HG02678 (cell line): Measurements from ENCODE around the gene SERPINA5.

Source experiments
- ATAC-seq: cut with Tn5 transposase; IDR thresholded peaks from one replicate; pipeline ENCODE4 v1.9.1; 2021; ENCODE audit warnings: mild to moderate bottlenecking, moderate library complexity; ENCODE audit not compliant: unreplicated experiment

Gene SERPINA5

DNA sequence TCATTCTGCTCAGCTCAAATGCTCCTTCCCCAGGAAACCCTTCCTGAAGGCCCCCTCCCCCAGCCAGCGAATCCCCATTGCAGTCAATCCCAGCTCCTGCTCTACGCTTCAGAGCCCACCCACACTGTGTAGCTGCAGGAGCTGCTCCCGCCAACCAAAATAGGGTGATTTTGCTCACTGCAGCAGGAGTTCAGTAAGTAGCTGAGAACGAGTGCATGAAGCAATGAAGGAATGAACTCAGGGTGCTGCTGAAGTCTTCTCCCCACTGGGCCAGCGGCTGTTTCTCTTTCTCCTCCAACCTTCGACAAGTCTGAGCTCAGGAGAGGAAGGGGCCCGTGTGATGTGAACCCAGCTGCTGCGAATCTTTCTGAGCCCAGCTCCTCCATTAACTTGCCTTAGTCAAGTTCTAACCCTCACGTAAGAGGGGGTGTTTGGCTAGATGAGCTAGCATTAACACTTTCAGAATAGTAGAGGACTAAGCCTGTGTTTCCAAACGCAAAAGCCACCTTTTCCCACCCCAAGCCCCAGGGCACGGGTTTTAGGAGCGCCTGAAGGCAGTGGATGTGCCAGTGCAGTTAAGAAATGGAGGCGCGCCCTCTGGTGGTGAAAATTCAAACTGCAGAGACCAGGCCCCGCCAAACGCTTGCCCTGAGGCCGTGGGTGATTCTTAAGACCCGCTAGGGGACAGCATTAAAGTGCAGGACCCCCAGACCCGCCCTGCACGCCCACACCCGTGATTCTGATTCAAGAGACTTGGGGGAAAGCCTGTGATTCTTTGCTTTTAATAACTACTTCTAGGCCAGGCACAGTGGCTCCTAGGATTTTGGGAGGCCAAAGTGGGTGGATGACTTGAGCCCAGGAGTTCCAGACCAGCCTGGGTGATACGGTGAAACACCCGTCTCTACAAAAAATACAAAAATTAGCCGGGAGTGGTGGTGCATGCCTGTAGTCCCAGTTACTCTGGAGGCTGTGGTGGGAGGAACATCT is 31.9 kb upstream of the SERPINA5 start:
- ATAC-seq, result no peak

DNA sequence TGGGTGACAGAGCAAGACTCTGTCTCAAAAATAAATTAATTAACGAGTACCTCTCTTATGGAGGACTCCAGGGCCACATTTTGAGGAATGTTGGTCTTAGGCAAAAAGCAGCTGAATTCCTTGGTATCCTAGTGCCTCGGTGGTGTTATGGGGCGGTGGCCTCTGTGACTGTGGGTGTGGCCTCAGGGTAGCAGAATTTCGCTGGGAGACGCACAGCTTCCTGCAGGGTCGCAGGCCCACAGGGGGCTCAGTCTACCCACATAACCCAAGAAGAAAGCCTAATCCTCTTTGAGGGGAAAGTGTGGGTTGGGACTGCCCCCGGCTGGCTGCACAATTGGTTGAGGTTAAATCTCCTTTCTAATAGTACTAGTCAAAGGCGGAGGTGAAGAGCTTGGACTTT is 31.2 kb upstream of the SERPINA5 start:
- no peak for ATAC-seq

DNA sequence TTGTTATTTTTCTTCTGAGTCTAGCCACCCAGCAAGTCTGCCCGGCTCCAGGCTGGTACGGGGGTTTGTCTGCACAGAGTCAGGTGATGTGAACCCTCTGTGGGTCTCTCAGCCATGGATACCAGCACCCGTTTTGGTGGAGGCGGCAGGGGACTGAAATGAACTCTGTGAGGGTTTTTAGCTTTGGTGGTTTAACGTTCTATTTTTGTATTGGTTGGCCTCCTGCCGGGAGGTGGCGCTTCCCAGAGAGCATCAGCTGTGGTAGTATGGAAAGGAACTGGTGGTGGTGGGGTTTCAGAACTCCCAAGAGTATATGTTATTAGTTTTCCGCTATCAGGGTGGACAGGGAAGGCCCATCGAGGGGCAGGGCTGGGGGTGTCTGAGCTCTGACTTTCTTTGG is 25.2 kb upstream of the SERPINA5 start:
- no peak for ATAC-seq

DNA sequence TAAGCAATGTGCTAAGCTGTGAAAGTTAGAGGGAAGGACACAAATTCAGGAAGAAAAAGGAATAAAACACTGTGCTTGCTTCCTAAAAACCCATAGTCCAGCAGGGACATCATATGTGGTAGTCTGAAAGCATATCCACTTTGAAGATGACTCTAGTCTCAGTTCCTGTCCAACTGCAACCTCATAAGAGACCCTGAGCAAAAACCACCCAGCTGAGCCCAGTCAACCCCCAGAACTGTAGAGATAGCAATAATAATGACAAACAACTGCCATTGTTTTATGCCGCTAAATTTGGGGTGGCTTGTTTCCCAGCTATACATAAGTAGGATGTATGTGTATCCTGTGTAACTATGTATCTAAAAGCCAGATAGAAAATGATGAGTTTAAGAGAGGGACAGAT is 23.9 kb upstream of the SERPINA5 start:
- no peak for ATAC-seq

DNA sequence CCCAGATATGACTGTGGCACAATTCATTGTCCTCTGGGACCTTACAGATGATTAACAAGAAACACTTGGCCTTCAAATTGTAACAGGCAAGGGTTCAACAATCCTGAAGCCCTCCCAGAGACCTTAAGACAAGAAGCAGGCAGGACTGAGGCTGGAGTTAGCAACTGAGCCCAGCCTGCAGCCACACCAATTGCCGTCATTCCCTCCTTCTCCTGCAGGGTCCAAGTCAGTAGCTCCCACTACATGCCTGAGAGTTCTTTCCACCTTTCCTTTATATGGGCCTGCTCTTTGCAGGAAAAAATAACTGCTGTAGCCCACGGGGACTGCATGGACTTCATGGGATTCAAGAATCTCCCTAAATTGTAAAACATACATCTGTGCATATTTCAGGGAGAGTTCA is 22.4 kb upstream of the SERPINA5 start:
- ATAC-seq, result no peak

DNA sequence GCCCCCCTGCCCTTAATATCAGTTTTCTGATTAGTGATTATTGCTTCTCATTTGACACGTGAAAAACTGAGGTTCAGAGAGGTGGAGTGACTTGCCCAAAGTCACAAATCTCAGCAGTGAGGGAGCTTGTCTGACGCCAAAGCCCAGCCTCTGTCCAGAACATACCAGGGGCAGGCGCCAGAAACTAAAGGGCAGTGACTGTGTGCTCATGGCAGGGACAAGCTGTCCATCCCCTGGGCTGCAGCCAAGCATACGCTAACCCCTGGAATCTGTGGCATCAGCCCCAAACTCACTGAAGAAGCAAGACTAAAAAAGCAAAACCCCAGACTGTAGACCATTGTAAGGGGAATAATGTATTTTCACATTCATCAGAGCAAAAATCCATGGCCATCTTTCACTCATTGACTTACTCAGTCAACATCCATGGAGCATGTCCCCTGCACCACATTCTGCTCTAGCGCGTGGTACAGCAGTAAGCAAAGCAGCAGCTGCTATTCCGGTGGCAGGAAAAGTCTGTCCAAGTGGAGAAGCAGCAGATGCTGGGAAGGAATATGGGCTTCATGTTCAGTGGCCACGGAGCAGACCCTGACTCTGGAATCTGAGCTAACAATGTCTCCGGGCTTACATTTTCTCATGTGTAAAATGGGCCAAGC is 21.5 kb upstream of the SERPINA5 start:
- no peak for ATAC-seq

DNA sequence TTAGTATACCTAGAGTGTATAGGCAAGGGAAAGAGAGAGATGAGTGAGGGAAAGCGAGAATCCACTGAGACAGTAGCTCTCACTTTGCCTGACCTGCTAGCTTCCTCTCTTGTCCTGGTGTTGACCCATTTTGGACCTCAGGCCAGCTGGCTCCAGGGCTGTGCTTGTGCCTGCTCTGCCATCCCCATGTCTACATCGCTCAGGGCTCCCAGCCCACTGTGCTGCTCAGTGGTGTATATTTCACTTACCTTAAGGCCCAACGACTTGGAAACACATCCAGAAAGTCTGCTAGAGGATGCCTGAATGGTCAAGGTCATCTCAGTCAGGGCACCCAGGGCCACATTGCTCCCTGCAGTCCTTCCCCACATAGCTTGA is 20.9 kb upstream of the SERPINA5 start:
- ATAC-seq, result no peak

DNA sequence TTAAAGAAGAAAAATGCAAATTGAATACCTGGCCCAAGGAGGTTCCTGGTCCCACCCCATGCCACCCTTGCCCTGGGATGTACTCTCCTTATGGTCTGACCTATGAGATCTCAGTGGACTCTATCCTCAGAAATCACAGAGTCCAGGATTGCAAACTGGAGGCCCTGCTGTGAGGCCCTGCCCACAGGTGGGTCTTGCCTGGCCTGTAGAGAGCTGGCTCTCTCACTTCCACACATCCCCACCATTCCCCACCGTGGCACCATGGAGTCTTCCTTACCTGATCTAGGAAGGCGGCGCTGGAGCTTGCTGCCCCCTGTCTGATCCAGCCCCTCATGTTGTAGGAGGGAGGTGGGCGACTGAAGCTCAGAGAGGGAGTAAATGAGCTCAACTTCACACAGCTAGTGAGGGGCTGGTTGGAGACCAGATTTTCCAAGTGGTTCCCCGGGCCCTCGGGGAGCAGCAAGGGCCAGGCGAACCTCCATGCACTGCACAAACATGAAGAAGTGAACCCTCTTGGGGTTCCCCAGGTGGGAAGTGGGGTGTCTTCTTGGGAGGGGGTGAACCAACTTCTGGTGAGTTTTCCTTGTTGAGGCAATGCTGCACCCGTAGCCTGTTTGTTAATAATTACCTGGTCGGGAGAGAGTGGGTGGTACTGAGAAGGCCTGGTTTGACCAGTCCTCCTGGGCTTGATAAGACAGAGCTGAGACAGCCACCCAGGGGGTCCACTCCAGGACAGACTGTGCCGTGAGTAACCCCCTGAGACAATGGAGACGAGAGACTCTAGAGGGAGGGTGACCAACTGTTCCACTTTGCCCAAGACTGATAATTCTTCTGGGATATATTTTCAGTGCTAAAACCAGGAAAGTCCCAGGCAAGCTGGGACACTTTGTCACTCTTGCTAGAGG is 20.2 kb upstream of the SERPINA5 start, which contains the start of gene SERPINA4:
TSS of gene SERPINA4 (plus strand) at position 692 of the 905 bp plus-strand sequence. CDS start 2,041 bp downstream, outside the sequence.
- no peak for ATAC-seq

DNA sequence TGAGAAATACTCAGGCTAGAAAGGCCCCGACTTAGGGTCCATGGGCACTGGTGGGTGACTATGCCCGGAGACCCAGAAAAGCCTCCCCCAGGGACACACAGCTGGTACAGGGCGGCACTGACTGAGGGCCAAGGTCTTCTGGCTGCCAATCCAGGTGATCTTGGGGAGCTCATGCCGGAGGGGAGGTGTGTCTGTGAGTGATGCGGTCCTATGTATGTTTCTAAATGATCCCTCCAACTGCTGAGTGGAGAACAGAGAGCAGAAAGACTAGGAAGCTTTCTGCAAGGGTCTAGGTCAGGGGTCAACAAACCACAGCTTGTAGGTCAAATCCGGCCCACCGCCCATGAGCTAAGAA is 19.6 kb upstream of the SERPINA5 start:
- ATAC-seq, result no peak

DNA sequence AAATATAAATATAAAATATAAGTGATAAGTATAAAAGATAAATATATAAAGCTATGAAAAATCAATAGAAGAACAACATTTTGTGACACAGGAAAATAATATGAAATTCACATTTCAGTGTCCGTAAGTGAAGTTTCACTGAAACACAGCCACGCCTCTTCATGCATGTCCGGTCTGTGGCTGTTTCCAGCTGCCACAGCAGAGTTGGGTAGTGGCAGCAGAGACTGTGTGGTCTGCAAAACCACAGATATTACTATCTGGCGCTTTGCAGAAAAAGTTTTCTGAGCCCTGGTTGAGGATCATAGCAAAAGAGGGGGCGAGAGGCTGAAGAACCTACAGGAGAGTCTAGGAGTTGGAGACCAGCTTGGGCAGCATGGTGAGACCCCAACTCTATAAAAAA is 19.2 kb upstream of the SERPINA5 start:
- no peak for ATAC-seq

DNA sequence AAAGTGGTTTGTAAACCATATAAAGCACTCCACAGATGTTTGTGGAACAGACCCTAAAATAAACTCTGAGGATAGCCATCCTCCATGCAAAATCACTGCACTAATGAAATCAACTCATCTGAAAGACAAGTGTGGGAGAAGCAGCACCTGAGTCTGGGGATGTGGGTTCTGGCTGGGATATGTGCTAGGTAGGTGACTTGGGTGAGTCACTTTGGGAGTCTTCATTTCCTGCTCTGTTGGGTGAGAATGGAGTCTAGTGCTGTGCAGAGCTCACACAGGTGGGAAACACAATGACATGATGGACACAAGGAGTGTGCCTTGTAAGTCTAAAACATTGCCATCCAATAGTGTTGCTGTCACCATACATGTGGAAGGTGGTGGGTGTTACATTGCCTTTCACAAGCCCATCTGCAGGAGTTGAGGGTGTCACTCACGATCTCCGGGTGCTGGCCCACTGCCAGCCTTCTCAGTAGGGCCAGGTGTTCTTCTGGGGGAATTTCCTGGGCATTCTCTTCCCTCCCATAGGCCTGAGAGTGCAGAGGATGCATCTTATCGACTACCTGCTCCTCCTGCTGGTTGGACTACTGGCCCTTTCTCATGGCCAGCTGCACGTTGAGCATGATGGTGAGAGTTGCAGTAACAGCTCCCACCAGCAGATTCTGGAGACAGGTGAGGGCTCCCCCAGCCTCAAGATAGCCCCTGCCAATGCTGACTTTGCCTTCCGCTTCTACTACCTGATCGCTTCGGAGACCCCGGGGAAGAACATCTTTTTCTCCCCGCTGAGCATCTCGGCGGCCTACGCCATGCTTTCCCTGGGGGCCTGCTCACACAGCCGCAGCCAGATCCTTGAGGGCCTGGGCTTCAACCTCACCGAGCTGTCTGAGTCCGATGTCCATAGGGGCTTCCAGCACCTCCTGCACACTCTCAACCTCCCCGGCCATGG is 18.0 kb upstream of the SERPINA5 start:
- no peak for ATAC-seq

DNA sequence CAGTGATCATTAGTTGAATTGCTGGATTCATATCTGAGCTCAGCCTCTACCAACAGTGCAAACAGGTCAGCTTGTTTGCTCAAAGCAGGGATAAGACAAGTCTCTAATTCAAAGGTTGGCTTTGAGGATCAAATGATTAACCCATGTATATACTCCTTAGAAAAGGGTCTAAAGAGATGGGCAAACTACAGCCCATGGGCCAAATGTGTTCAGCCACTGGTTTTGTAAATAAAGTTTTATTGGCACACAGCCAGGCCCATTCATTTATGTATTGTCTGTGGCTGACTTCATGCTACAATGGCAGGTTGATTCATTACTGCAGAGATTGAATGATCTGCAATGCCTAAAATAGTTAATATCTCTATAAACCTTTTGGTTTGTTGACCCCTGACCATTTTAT is 16.8 kb upstream of the SERPINA5 start:
- ATAC-seq, result no peak

DNA sequence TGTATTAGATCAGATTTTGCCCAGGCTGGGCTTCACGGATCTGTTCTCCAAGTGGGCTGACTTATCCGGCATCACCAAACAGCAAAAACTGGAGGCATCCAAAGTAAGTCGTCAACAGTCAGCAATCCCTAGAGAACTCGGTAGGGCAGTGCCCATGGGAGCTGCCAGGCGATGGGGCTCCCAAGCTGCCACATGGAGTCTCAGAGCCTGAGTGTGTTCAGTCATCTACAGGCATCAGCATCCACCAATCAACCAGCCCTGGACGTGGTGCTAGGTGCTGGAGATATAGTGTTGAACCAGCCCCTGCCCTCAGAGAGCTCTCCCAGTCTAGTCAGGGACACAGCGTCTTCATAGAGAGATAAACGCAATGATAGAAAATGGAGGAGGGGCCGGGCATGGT is 13.0 kb upstream of the SERPINA5 start:
- ATAC-seq, result no peak

DNA sequence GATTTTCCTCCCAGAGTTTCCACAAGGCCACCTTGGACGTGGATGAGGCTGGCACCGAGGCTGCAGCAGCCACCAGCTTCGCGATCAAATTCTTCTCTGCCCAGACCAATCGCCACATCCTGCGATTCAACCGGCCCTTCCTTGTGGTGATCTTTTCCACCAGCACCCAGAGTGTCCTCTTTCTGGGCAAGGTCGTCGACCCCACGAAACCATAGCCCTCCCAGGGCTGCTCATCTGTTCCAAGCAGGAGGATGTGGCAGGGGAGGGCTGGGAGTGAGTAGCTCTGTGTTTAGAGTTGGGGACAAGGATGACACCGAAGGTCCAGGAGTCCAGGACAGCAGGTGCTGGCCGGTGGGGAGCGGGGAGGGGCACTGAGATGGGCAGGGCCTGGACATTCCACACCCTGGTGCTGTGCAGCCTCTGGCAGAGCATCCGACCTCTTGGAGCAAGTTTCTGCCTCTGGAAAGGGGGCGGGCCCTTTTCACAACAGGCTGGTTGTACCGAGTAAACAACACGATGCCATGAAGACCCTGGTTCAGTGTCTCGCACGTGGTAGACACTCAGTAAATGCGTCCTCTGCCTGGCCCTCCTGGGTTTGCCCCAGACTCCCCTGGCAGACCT is 11.7 kb upstream of the SERPINA5 start:
- ATAC-seq, result no peak

DNA sequence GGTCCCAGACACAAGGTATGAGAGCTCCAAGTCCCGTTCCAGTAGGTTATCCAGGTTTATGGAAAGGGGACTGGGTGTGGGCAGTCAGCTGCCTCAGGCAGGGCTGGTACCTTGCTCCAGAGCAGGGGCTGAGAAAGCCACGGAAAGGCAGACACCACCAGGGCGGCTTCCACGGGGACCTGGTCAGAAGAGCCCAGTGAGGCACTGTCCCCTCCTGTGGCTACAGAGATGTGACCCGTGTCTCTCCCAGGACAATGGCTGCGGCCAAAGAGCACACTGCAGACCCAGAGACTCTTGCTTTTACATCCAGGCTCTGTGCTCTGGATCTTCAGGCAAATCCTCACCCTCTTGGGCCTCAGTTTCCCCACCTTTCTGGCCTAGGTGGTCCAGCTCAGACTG is 11.2 kb upstream of the SERPINA5 start:
- no peak for ATAC-seq

DNA sequence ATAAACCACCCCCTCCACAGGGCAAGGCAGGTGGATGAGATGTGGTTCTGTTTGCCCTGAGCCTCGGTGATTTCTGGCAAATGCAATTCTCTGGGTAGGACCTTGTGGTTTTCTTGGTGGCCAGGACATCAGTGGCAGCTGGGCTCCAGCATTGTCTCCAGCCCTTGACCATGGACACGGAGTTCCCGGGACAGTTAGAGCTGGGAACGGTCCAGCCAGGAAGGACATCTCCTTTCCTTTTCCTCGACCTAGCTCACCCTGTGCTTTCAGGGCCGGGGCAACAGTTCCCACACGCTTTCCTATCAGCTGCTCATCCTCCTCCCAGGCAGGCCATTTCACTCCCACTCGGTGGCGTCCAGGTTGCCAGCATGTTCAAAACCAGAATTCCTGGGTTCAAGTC is 10.8 kb upstream of the SERPINA5 start:
- ATAC-seq, result no peak

DNA sequence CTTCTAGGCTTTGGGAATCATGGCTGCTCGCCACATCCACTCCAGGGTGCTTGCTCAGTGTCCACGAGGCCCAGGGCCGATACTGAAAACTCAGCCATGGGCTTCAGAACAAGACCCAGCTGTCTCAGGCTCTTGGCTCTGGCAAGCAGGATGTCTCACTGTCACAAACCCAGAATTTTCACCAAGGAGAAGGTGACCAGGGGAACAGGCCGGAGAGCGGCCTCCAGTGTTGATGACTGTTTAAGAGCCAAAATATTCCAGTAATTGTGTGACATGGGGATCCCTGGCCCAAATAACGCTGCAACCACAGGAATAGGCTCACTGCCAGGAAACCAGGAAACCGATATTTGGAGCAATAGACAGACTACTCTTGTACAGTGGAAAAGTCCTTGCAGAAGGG is 9.8 kb upstream of the SERPINA5 start:
- no peak for ATAC-seq

DNA sequence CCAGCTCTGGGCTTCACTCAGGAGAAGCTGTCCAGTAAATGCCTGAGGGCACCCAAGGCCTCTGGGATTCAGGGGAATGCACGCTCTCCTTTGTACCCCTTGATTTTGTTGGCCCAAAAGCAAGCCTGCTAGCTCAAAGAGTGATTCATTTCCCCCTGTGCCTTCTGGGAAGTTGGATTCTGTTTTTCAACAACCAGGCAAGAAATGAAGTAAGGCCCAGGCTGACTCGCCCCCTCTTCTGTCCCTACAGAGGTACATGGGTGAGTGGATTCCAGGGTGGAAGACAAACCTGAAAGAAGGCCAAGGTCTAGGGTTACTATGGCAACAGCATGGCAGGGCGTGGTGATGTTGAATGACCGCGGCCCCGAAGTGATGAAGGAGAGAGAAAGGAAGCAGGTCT is 9.3 kb upstream of the SERPINA5 start:
- no peak for ATAC-seq

DNA sequence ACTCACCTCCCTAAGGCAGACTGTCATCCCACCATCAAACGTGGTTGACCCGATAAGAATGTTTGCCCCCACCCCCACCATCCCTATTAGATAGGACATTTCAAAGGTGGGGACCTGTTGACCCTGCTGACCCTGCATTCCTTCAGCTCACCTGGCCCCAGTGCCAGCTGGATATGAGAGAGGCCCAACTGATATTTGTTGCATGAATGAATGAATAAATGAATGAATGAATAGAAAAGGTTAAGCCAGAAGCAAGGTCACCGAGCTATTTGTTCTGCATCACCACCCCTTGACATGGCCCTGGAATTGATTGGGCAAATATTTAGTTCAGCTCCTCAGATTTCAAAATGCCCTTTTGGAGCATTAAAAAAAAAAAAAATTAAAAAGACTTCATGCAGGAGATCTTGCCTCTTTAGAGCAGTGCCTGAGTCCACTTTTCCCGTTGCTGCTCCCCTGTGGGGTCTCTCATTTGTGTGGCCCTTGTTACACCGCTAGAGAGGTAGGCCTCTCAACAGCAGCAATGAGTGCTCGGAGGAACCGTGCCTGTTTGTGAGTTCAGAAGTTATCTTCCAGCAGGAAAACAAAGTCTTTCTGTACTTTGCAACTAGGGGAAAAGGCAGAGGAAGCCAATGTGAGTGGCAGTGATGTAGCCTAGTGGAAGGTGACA is 8.5 kb upstream of the SERPINA5 start:
- no peak for ATAC-seq
